Measurements from ENCODE around the gene SULF2.

- TF ChIP-seq EP300 (IDR thresholded peaks at IDR 0.05; ENCODE audit: borderline replicate concordance) (no peak), NFIC (IDR thresholded peaks at IDR 0.05) (no peak), RAD21 (IDR thresholded peaks at IDR 0.05; ENCODE audit: low read depth) (no peak), TEAD4 (IDR thresholded peaks at IDR 0.05) (no peak), TAF1 (IDR thresholded peaks at IDR 0.05; ENCODE audit: low read depth) (no peak), TCF12 (IDR thresholded peaks at IDR 0.05; ENCODE audit: low read depth) (no peak)
- TF ChIP-seq, protein P1, sequence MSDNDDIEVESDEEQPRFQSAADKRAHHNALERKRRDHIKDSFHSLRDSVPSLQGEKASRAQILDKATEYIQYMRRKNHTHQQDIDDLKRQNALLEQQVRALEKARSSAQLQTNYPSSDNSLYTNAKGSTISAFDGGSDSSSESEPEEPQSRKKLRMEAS (IDR thresholded peaks at IDR 0.05) = no peak
Measured at GRCh38 chr20:47748069-47748468, 37.2 kb downstream of the SULF2 start.
